Heart left ventricle (tissue), 13 donors: ENCODE data around the gene RAC3.

Experiments
- CTCF ChIP-seq, 12 donors: fragments of 200-600 bp; sonication (generic) in 4 of 12; IDR thresholded peaks; one replicate each; pipeline versions ENCODE4 v1.5.0 to v1.8.0; 2018 to 2022; ENCODE audit warnings: antibody characterized with exemption in 12 of 12, mild to moderate bottlenecking in 5 of 12
- POLR2A ChIP-seq, 2 donors: fragments of 450-650 bp; IDR thresholded peaks; one replicate each; pipeline ENCODE4 v1.6.1; 2017; ENCODE audit warnings: antibody characterized with exemption in 2 of 2, mild to moderate bottlenecking in 2 of 2, moderate library complexity in 2 of 2
- donor health status: ischemic (EF 13 %, LVEDD 7.1; RV severe dilation, severe dysfunction).
- donor health status: DM: no; HTN: yes; CAD: no.
- donor health status: DM: no; HTN: no; CAD: no.
- donor health status: ischemic (EF 25% LVEDD 6.9; RV normal size, moderate dysfunction).
- donor health status: ischemic (EF 25% LVEDD 5.7; RV mildly dilated, moderate dysfunction).
- donor health status: ischemic (EF 35%, LVEDD 5.7; RV mildly dilated, moderate dysfunction).
- donor health status: nonischemic (EF 11% LVEDD 7.7; RV severe dilation, severe dysfunction).
- donor health status: DM: yes; HTN: yes; CAD: no.
- donor health status: PGD.
- donor health status: ischemic (EF 29% LVEDD 5.4; RV normal size, mild dysfunction).
- donor health status: nonischemic (EF 23%, LVEDD 6.1; RV moderate dilation, normal function).

- no peak for TF ChIP-seq CTCF (IDR thresholded peaks at IDR 0.05)
- TF ChIP-seq POLR2A (IDR thresholded peaks at IDR 0.05): no peak
These were observed 6.6 kb upstream of the RAC3 start for GRCh38 chr17:82024859-82025258.
